GM19468 (cell line): ENCODE results near the gene DHRS2.
A peak's percentile ranks its signal among the peaks of the same experiment; 100 is the strongest.
"Not testable (repeated sequence)": the region's sequence is repeated elsewhere in the genome, so short reads cannot be mapped to it uniquely, and the experiment has no call there.

Experiments used
- ATAC-seq: cut with Tn5 transposase; IDR thresholded peaks from one replicate; pipeline ENCODE4 v1.9.1; 2021; ENCODE audit warnings: mild to moderate bottlenecking, moderate library complexity, moderate number of reproducible peaks; ENCODE audit not compliant: unreplicated experiment; ENCODE audit errors: extremely low read depth

DHRS2 gene

DNA sequence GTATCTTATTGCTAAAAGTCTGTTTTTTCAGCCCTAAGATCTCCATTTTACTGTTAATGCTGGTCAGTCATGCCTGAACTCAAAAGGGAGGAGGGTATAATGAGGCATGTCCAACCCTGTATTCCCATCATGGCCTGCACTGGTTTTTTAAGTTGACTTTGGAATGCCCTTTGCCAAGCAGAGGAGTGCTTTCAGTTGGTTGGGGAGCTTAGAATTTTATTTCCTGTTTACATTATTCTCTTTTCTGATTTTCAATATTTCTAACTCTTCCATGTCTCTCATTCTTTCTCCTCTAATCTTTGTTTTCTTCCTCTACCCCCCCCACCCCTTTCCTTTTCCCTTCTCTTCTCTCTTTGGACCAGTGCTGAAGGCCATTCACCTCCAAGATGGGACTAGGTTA, 4.9 kb upstream of the DHRS2 start:
- no peak for ATAC-seq

DNA sequence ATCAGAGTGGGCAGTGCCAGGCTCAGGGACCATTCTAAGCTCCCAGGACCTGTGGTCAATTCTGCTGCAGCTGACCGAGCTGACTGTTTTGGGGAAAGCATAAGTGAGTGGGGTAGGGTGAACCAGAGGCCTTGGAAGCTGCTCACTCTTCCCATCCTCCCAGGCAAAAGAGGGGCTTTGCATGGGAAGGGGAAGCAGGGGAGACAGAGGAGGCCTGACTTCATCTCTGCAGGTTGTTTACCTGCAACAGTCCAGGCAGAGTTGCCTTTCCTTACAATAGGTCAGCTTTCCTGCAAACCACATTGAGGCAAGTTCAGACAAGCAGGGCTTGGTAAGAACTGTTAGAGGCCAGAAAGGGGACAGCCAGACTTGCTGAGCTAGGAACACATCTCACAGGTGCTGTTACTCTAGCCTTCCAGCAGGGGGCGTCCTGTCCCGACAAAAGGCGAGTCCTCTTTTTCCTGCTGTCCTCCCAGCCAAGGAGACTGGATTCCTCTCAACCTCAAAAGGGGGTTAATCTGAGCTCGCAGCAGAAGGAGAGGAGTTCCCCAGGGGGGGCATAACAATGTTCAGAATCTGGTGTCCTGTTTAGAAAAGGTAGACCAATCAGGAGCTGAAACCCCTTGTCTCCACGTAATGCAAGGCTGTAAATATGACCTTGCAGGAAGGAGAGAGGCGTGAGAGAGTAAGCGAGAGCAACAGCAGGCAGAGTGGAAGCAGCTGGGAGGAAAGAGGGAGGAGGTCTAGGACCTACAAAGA, 4.3 kb upstream of the DHRS2 start:
- peak; percentile 28 for ATAC-seq

DNA sequence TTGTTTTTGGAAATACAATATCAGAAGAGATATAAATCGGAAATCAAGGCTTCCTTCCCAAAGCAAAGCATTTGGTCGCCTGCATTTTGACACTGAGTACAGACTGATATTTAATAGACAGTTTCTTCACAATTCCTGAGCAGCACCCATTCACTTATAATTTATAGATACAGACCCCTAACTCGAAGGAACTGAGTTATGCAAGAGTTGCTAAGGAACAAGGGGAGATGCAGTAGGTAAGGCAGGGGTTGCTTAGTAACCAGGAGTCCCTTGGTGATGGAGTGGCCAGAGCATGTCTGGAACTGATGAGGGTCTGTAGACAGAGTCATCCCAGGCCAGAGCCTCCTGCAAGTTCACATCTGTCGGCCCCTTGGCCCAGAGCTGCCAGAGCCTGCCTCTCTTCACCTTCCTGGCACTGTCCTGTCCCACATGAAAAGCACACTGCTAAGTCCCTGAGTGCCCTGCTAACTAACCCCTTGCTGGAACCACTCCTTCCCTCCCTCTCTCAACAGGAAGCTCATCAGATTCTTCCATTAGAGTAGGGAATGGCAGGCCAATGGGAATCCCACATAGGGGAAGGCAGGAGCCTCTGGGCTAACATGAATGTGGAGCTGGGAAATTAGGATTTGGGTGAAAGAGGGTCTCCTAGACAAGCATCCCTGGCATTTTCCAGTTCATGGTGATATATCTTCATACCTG, 3.6 kb upstream of the DHRS2 start:
- ATAC-seq = no peak

DNA sequence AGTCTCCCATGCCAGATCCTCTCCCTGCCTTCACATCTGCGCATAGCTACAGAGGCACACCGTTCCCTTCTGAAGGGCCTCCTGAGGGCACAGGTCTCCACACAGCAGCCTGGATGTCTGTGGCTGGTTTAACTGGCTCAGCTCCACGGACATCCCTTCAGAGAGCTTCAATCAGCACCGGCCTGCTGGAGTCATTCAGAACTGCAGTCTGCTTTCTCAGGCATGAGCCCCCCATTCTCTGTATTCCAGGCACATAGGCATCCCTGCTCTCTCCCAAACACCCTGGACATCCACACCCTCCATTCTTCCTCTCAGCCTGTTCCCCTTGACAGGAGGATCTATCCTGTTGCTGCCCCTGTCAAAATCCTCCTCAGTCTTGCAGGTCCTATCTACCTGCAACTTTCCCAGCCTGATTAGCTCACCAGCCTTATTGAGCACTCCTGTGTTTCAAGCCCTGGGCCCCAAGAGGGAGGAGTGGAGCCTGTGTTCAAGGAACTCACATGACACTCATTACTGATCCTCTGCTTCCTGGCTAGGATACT, 2.9 kb upstream of the DHRS2 start:
- ATAC-seq = no peak

DNA sequence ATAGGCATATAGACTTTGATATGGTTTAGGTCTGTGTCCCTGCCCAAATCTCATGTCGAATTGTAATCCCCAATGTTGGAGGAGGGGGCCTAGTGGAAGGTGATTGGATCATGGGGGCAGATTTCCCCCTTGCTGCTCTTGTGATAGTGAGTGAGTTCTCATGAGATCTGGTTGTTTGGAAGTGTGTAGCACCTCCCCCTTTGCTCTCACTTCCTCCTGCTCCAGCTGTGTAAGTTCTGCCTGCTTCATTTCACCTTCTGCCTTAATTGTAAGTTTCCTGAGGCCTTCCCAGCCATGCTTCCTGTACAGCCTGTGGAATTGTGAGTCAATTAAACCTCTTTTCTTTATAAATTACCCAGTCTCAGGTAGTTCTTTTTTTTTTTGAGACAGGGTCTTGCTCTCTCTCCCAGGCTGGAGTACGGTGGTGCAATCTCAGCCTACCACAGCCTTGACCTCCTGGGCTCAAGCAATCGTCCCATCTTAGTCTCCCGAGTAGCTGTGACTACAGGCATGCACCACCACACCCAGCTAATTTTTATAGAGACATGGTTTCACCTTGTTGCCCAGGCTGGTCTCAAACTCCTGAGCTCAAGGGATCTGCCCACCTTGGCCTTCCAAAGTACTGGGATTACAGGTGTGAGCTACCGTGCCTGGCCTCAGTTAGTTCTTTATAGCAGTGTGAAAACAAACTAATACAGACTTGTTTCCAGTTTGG, 1.3 kb upstream of the DHRS2 start:
- not testable (repeated sequence) for ATAC-seq

DNA sequence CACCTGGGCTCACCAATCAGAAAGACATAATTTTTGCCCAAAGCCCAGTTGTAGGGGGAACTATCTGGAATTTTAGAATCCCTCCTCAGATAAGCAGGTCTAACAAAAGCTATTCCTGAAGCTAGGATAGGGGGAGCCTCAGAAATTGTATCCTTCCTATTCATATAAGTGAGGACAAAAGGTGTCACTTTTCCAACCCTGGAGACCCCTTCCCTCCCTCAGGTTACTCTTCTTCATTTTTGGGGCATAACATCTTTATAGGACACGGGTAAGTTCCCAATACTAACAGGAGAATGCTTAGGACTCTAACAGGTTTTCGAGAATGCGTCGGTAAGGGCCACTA, 1.1 kb downstream of the DHRS2 start:
- ATAC-seq = not testable (repeated sequence)

DNA sequence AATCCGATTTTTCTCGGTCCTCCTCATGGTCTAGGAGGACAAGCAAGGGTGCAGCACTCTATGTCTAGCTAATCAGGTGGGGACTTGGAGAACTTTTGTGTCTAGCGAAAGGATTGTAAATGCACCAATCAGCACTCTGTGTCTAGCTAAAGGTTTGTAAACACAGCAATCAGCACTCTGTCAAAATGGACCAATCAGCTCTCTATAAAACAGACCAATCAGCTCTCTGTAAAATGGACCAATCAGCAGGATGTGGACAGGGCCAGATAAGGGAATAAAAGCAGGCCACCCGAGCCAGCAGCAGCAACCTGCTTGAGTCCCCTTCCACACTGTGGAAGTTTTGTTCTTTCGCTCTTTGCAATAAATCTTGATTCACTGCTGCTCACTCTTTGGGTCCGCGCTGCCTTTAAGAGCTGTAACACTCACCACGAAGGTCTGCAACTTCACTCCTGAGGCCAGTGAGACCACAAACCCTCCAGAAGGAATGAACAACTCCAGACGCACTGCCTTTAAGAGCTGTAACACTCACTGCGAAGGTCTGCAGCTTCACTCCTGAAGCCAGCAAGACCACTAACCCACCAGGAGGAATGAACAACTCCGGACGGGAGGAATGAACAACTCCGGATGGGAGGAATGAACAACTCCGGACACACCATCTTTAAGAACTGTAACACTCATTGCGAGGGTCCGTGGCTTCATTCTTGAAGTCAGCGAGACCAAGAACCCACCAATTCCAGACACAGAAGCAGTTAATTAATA, 1.7 kb downstream of the DHRS2 start:
- not testable (repeated sequence) for ATAC-seq

DNA sequence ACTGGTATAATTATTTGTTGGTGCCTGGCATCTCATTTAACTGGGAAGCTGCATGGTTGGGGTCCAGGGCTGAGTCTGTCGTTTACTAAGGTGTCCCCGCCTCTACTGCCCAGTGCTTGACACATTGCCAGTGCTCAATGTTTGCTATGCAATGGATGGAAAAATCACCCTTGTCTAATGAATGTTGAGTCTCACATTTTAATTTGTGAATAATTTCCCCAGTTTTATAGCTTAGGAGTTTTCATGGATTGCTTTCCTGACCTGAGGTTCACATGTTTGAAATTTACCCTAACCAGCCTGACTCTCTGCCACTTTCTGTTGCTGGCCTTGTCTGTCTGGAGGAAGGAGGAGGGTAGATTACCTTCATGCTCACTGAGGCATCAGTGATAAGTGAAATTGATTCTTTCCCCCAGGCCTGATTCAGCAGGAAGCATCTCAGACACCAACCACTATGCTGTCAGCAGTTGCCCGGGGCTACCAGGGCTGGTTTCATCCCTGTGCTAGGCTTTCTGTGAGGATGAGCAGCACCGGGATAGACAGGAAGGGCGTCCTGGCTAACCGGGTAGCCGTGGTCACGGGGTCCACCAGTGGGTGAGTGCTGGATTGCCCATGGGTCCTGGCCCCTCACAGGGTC, 2.4 kb downstream of the DHRS2 start:
- ATAC-seq = no peak

DNA sequence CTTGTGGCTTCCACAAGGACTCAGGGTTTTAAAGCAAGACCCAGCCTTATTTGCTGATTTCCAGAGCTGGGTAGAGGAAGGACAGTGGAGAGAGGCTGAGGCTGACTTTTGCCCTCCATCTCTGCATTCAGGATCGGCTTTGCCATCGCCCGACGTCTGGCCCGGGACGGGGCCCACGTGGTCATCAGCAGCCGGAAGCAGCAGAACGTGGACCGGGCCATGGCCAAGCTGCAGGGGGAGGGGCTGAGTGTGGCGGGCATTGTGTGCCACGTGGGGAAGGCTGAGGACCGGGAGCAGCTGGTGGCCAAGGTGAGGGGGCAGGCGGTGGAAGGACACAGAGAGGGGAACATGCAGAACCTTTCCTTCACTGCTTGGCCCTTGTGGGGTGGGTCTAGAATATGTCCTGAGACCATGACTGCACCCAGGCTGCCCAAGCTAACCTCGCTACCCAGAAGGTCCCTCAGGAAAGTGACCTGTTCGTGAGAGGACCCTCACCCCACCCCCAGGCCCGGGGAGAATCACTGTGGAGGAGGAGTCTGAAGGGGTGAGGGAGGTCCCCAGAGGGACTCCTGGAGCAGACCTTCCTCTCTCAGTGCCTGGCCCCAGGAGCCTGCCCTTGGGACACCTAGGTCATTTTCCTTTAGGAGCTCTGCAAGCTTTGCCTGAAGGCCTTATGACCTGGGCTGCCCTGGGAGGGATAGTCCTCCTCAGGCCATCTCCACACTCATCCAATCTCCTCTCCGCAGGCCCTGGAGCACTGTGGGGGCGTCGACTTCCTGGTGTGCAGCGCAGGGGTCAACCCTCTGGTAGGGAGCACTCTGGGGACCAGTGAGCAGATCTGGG, 3.1 kb downstream of the DHRS2 start:
- no peak for ATAC-seq

DNA sequence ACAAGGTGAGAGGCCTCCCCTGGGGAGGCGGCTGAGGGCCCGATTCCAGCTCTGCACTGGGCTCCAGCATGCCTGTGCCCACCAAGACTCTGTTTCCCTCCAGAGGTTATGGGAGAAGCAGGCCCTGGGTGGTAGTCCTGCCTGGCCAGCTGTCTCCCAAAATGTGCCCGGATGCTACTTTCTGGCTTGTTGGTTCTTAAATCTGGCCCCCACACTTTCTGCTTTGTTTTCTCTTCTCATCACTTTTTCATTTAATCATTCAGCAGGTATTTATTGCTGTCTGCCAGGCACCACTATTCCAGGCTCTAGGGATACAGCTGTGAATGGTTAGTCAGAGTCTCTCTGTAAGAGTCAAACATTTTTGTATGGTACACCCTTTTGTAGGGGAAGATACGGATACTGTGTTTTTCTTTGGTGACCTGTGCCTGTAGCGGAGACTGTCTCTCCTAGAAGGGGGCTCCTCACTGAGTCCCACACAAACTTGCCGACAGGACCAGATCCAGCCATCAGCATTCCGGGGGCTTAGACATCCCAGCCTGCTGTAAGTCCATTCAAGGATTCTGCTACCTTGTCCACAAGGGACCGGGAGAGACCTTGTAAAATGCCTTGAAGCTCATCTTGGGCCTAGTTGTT, 3.8 kb downstream of the DHRS2 start:
- no peak for ATAC-seq

DNA sequence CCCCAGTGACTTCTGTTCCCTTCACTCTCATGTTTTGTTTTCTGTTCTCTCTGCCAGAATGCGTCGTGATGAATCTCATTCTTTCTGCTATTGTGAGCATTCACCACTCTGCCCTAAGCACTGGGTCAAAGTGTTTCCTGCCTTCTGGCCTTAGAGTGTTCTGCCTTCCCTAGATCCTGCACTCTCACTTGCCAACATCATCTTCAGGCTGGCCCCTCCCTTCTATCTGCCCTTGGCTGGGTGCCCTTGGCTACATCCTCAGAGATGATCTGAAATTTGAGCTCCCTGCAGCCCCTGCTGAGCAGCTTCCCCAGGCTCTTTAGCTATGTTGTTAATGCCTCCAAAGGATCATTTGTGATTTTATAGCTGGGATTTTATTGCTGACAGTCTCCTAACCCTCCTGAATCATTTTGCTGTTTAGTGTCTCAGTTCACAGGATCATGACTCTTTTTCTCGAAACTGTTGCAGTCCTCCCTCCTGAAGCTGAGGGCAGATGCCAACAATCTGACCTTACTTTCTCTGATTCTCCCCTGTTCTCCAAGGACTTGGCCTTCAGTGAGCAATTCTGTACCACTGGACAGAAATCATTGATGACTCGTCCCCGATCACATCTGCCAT, 4.5 kb downstream of the DHRS2 start:
- ATAC-seq = no peak

DNA sequence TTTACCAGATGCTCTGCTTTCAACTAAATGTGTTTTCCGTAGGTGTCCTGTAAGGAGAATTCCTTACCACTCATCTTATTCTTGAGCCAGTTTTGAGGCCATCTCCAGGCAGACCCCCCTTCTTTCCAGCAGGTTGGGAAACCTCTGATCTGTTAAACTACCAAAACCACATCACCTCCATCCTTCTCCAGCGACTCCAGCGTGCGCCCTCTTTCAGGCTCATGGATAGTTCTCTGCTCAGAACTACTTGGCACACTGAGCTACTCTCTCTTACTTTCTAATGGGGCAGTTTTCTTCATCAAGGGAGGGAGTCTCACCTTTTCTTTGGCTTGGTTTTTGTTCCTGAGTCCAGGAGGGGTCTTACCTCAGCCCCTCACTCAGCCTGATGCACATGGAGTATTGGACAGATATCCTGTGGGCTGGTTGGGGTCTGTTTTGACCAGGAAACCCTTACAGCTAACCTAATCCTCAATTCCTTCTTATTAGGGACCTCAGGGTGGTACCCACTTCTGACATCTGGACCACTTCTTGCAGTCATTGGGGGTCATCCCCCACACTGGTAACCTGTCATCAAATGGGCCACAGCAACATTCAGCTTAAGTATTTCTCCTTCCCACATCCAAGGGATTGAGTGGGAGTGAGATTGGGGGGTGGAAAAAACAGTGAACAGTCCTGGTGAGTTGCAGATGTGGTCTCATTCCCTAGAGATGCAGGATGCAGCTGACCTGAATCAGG, 5.2 kb downstream of the DHRS2 start:
- no peak for ATAC-seq

DNA sequence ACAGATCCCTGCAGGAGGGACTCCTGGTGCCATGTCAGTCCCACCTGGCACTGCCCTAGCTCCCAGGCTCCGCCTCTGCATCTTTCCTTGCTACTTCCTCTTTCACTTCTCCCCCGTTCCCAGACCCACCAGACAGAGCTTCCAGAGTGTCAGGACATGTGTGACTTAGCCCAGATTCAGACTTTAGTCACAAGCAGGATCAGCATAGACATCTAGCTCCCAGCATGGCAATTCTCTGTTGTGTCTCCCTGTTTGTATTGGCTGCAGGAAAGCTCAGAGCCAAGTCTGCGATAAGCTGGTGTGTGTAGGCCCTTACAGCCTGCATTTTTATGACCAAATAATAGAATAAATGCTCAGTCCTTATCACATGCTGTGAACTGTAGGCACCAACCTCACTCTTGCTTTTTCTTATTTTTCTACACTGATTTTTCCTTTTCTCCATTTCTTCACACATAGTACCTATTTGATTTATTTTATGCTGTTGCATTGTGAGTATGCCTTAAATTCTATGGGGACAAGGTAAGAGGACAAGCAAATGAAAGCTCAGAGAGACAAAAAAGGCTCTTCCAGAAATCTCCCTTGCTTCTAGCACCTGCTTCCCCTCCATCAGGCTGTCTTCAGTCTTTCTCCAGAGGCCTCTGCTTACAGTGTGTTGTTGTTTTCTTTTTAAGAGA, 5.9 kb downstream of the DHRS2 start:
- ATAC-seq = no peak

DNA sequence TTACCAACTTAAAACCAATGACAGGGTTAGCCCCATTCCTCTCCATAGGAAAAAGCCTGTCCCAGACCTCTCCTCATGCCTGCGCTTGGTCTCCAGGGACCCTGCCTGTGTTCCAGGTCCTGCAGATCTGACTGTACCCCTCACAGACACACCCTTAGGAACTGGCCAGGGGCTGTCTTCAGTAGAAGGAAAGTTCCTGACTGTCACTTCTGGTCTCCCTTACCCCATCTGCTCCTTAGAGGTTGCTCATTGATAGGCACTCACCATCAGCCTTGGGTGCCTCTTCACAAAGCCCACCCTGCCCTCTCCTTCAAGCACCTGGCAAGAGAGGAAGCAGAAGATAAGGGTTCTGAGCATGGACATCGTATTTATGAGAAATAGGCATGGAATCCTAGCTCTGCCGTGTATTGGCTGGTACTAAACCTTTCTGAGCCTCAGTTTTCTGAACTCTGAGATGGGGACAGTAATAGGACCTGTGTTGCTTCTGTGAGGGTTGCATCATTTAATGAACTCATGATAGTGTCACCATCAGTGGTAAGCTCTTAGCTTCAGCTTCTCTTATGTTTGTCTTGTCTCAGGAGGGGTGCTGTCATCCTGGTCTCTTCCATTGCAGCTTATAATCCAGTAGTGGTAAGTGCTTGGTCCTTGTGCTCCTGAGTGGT, 7.5 kb downstream of the DHRS2 start:
- ATAC-seq = no peak

DNA sequence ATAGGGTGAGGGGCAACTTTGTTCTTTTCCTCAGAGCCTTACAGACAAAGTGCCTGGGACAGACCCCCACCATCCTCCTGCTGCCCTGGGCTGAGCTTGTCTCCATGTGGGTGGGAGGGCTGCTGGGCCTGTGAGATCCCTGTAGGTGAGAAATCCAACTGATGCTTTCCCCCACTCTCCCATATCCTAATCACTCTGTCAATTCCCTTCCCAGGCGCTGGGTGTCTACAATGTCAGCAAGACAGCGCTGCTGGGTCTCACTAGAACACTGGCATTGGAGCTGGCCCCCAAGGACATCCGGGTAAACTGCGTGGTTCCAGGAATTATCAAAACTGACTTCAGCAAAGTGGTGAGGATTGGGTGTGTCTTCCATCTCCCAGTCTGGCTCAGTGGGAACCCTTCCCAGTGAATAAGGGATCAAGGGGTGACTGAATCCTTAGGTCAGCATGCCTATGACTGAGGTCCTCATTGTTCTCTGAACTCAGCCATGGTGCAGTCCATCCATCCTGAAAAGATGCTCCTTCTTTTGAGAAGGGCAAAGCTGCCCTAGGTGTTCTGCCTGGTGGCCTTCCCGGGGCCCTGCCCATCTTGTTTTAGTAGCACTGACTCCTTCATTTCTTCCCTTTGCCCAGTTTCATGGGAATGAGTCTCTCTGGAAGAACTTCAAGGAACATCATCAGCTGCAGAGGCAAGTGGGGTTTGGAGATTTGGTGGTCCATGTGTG, 8.2 kb downstream of the DHRS2 start:
- ATAC-seq = no peak

DNA sequence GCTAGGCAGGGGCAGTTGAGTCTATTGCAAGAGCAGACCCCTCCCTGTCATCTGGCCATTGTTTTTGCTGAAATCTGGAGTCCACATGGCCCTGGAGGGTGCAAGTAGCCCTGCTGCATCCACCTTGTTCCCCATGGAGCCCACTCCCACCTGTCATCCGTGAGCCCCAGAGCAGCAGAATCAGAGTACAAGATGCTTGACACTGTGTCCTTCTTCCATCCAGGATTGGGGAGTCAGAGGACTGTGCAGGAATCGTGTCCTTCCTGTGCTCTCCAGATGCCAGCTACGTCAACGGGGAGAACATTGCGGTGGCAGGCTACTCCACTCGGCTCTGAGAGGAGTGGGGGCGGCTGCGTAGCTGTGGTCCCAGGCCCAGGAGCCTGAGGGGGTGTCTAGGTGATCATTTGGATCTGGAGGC, 8.8 kb downstream of the DHRS2 start:
- no peak for ATAC-seq
